Neural cell (in vitro differentiated cells): ENCODE measurements around the gene SURF4. TPM values are rescaled to one million over a fixed set of nuclear protein-coding genes. Genes with fewer than 3 reads are reported as not detected.
"Not testable (repeated sequence)": the region's sequence is repeated elsewhere in the genome, so short reads cannot be mapped to it uniquely, and the experiment has no call there.

Experiments
- H2AFZ ChIP-seq: fragments of 200-600, 300-800 bp; sonication (generic), shearing (Covaris generic); 2 replicates; pipeline ENCODE4 v1.6.0; 2014; ENCODE audit warnings: low read depth, mild to moderate bottlenecking, antibody characterized with exemption, low read length, moderate library complexity
- H3F3A ChIP-seq: fragments of 200-600 bp; shearing (Covaris generic); 2 replicates; pipeline ENCODE4 v1.6.1; 2016; ENCODE audit warnings: mild to moderate bottlenecking, moderate library complexity, mixed read lengths, antibody characterized with exemption, low read length; ENCODE audit not compliant: insufficient read depth, poor library complexity, severe bottlenecking
- H3K27ac ChIP-seq: fragments of 200-600, 300-800 bp; sonication (generic), shearing (Covaris generic); 2 replicates; pipeline ENCODE4 v1.5.1; 2014; ENCODE audit warnings: mild to moderate bottlenecking, low read length, moderate library complexity
- H3K27me3 ChIP-seq: fragments of 300-800, 200-600 bp; sonication (generic), shearing (Covaris generic); 2 replicates; pipeline ENCODE4 v1.6.0; 2014; ENCODE audit warnings: mild to moderate bottlenecking, low read depth, low read length, moderate library complexity; ENCODE audit not compliant: insufficient read depth
- H3K36me3 ChIP-seq: fragments of 300-800, 200-600 bp; sonication (generic), shearing (Covaris generic); 2 replicates; pipeline ENCODE4 v1.5.1; 2014; ENCODE audit warnings: mild to moderate bottlenecking, antibody characterized with exemption, low read length, moderate library complexity; ENCODE audit not compliant: insufficient read depth
- H3K4me2 ChIP-seq: fragments of 300-800, 200-600 bp; sonication (generic), shearing (Covaris generic); 2 replicates; pipeline ENCODE4 v1.6.0; 2014; ENCODE audit warnings: mild to moderate bottlenecking, low read length
- H3K4me3 ChIP-seq: fragments of 300-800, 200-600 bp; sonication (generic), shearing (Covaris generic); 2 replicates; pipeline ENCODE4 v1.5.1; 2014; ENCODE audit warnings: mild to moderate bottlenecking, low read length, moderate library complexity
- H3K79me2 ChIP-seq: fragments of 200-600 bp; shearing (Covaris generic); replicated peaks from 2 replicates; pipeline ENCODE4 v1.6.0; 2014; ENCODE audit warnings: mild to moderate bottlenecking, low read length, moderate library complexity; ENCODE audit not compliant: insufficient read depth
- H3K9ac ChIP-seq: fragments of 300-800, 200-600 bp; sonication (generic), shearing (Covaris generic); 2 replicates; pipeline ENCODE4 v1.6.1; 2016; ENCODE audit warnings: mild to moderate bottlenecking, low read length, mixed read lengths
- H3K9me2 ChIP-seq: fragments of 200-600 bp; shearing (Covaris generic); 2 replicates; pipeline ENCODE4 v1.6.1; 2016; ENCODE audit warnings: mild to moderate bottlenecking, low read length, mixed read lengths; ENCODE audit not compliant: insufficient read depth
- H3K9me3 ChIP-seq: fragments of 200-600, 300-800 bp; sonication (generic), shearing (Covaris generic); 2 replicates; pipeline ENCODE4 v1.6.1; 2016; ENCODE audit warnings: mild to moderate bottlenecking, mixed run types, low read length, moderate library complexity, mixed read lengths
- H4K20me1 ChIP-seq: fragments of 200-600 bp; shearing (Covaris generic); 2 replicates; pipeline ENCODE4 v1.6.1; 2016; ENCODE audit warnings: mild to moderate bottlenecking, mixed run types; ENCODE audit not compliant: insufficient read depth
- EP300 ChIP-seq: fragments of 450-650 bp; conservative IDR thresholded peaks from 2 replicates; pipeline ENCODE4 v1.6.1; 2014; ENCODE audit warnings: antibody characterized with exemption, mild to moderate bottlenecking, moderate library complexity; ENCODE audit not compliant: poor library complexity, severe bottlenecking
- EZH2 ChIP-seq: fragments of 200-600, 300-800 bp; shearing (Covaris generic), sonication (generic); IDR thresholded peaks from 2 replicates; pipeline ENCODE4 v1.6.1; 2014; ENCODE audit warnings: antibody characterized with exemption, low read length, borderline replicate concordance, mild to moderate bottlenecking; ENCODE audit not compliant: insufficient read depth, poor library complexity, severe bottlenecking
- MXI1 ChIP-seq: fragments of 450-650 bp; conservative IDR thresholded peaks from 2 replicates; pipeline ENCODE4 v1.6.1; 2014; ENCODE audit warnings: antibody characterized with exemption, mild to moderate bottlenecking; ENCODE audit not compliant: poor library complexity, severe bottlenecking
- POLR2AphosphoS5 ChIP-seq: IDR thresholded peaks from 2 replicates; pipeline ENCODE4 v1.6.1; 2012
- RAD21 ChIP-seq: fragments of 450-650 bp; conservative IDR thresholded peaks from 2 replicates; pipeline ENCODE4 v1.6.1; 2014; ENCODE audit warnings: antibody characterized with exemption, mild to moderate bottlenecking, moderate library complexity
- SMC3 ChIP-seq: fragments of 450-650 bp; conservative IDR thresholded peaks from 2 replicates; pipeline ENCODE4 v1.6.1; 2014; ENCODE audit warnings: antibody characterized with exemption, mild to moderate bottlenecking, moderate library complexity; ENCODE audit not compliant: poor library complexity
- TAF1 ChIP-seq: IDR thresholded peaks from 2 replicates; pipeline ENCODE4 v1.6.1; 2012; ENCODE audit warnings: low read depth
- polyA plus RNA-seq: library from polyadenylated mRNA; depleted of rRNA; stranded (reverse); fragments of >200 nt; gene quantifications from 2 replicates; pipeline ENCODE4 v1.2.3, GENCODE V29; 2014
- TF ChIP-seq, protein P1 (sequence below): IDR thresholded peaks from 2 replicates; pipeline ENCODE4 v1.6.1; 2012; ENCODE audit warnings: borderline replicate concordance
- TF ChIP-seq, protein P2 (sequence below): fragments of 450-650 bp; IDR thresholded peaks from 2 replicates; pipeline ENCODE4 v1.5.1; 2014; ENCODE audit warnings: antibody characterized with exemption, mild to moderate bottlenecking, moderate library complexity; ENCODE audit not compliant: poor library complexity, severe bottlenecking

The SURF4 gene
- polyA plus RNA-seq, 1 donor from 2014 or later: 78.3 TPM

DNA sequence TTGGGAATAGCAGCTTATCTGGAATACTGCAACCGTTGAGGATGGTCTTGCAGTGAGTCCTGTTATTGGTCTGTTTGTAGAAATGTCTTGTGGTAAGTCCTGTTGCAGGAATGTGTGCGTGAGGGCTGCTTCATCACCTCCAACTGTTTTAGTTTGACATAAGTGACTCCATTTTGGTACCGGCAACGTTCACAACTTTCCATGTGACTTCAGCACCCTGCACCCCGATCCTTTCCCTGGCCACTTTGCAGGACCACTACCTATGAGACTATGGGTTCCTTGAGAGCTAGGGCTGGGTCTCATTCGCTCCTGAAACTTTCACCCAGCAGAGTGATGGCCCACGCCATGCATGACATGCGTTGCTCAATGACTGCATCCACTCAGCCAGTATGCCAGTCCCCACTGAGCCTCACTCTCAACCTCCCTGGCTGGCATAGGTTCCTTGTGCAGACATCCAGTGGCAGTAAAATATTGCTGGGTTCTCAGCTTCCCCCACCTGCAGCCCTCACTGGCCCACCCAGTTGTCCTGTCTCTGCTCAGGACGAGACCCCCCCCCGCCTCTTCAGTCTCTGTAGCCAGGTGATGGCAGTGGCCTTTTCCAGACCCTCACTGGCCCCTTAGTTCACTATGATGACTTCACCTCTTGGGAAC lies 47.9 kb downstream of the SURF4 start:
- no peak overlapping the region for H3K4me3 ChIP-seq
- H3F3A ChIP-seq: no peaks in the 10 kb centered on the region
- H3K27me3 ChIP-seq: no peaks in the 10 kb centered on the region
- H3K79me2 ChIP-seq: no peaks in the 10 kb centered on the region
- H3K9me2 ChIP-seq: no peaks in the 10 kb centered on the region
- H3K36me3 ChIP-seq: no peaks in the 10 kb centered on the region
- H3K4me2 ChIP-seq: no peak overlapping the region
- H3K9me3 ChIP-seq: no peaks in the 10 kb centered on the region
- no peak overlapping the region for H3K9ac ChIP-seq
- no peaks in the 10 kb centered on the region for H4K20me1 ChIP-seq
- TF ChIP-seq EP300 (no peak), MXI1 (no peak), RAD21 (no peak), TAF1 (no peak), POLR2AphosphoS5 (no peak), SMC3 (no peak), EZH2 (no peak)
- TF ChIP-seq, protein P1, sequence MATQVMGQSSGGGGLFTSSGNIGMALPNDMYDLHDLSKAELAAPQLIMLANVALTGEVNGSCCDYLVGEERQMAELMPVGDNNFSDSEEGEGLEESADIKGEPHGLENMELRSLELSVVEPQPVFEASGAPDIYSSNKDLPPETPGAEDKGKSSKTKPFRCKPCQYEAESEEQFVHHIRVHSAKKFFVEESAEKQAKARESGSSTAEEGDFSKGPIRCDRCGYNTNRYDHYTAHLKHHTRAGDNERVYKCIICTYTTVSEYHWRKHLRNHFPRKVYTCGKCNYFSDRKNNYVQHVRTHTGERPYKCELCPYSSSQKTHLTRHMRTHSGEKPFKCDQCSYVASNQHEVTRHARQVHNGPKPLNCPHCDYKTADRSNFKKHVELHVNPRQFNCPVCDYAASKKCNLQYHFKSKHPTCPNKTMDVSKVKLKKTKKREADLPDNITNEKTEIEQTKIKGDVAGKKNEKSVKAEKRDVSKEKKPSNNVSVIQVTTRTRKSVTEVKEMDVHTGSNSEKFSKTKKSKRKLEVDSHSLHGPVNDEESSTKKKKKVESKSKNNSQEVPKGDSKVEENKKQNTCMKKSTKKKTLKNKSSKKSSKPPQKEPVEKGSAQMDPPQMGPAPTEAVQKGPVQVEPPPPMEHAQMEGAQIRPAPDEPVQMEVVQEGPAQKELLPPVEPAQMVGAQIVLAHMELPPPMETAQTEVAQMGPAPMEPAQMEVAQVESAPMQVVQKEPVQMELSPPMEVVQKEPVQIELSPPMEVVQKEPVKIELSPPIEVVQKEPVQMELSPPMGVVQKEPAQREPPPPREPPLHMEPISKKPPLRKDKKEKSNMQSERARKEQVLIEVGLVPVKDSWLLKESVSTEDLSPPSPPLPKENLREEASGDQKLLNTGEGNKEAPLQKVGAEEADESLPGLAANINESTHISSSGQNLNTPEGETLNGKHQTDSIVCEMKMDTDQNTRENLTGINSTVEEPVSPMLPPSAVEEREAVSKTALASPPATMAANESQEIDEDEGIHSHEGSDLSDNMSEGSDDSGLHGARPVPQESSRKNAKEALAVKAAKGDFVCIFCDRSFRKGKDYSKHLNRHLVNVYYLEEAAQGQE: no peak
- TF ChIP-seq, protein P2, sequence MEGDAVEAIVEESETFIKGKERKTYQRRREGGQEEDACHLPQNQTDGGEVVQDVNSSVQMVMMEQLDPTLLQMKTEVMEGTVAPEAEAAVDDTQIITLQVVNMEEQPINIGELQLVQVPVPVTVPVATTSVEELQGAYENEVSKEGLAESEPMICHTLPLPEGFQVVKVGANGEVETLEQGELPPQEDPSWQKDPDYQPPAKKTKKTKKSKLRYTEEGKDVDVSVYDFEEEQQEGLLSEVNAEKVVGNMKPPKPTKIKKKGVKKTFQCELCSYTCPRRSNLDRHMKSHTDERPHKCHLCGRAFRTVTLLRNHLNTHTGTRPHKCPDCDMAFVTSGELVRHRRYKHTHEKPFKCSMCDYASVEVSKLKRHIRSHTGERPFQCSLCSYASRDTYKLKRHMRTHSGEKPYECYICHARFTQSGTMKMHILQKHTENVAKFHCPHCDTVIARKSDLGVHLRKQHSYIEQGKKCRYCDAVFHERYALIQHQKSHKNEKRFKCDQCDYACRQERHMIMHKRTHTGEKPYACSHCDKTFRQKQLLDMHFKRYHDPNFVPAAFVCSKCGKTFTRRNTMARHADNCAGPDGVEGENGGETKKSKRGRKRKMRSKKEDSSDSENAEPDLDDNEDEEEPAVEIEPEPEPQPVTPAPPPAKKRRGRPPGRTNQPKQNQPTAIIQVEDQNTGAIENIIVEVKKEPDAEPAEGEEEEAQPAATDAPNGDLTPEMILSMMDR: no peak
- no peak overlapping the region for H3K27ac ChIP-seq
- H2AFZ ChIP-seq: no peak overlapping the region

DNA sequence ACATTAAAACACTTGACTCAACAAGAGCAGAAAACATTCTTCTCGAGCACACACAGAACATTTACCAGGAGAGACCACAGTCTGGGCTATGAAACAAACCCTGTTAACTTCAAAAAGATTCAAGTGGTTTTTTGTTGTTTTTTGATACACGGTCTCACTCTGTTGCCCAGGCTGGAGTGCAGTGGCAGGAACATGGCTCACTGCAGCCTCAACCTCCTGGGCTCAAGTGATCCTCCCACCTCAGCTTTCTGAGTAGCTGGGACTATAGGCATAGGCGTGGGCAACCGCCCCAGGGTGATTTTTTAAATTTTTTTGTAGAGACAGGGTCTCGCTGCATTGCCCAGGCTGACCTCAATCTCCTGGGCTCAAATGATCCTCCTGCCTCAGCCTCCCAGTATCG lies 48.8 kb downstream of the SURF4 start:
- H3F3A ChIP-seq, H3K79me2 ChIP-seq, H3K4me2 ChIP-seq, H3K36me3 ChIP-seq, H4K20me1 ChIP-seq, H3K9ac ChIP-seq, H3K27ac ChIP-seq, H3K4me3 ChIP-seq, H3K27me3 ChIP-seq, H3K9me2 ChIP-seq, H3K9me3 ChIP-seq, H2AFZ ChIP-seq: not testable (repeated sequence)
